HG03558 (cell line): ENCODE results near the gene ERN1.
"Not testable (repeated sequence)": the region's sequence is repeated elsewhere in the genome, so short reads cannot be mapped to it uniquely, and the experiment has no call there.

Experiments used
- ATAC-seq: cut with Tn5 transposase; IDR thresholded peaks from one replicate; pipeline ENCODE4 v1.9.1; 2021; ENCODE audit warnings: moderate number of reproducible peaks; ENCODE audit not compliant: unreplicated experiment; ENCODE audit errors: extremely low read depth

The ERN1 gene

GRCh38 chr17:64009571-64010402 lies 120.2 kb downstream of the ERN1 start:
- ATAC-seq: no peak

GRCh38 chr17:64008830-64009229 lies 121.1 kb downstream of the ERN1 start:
- ATAC-seq: no peak

GRCh38 chr17:64008346-64008745 lies 121.6 kb downstream of the ERN1 start:
- ATAC-seq: no peak

GRCh38 chr17:64007838-64008282 lies 122.1 kb downstream of the ERN1 start:
- no peak for ATAC-seq

- not testable (repeated sequence) for ATAC-seq
Measured at GRCh38 chr17:64007089-64007837, 122.7 kb downstream of the ERN1 start.

- ATAC-seq: no peak
Measured at GRCh38 chr17:64006361-64007088, 123.4 kb downstream of the ERN1 start.

GRCh38 chr17:64005734-64006167 lies 124.2 kb downstream of the ERN1 start:
- ATAC-seq: no peak

GRCh38 chr17:64004903-64005733 lies 124.8 kb downstream of the ERN1 start:
- no peak for ATAC-seq

- ATAC-seq: no peak
Measured at GRCh38 chr17:64004218-64004770, 125.7 kb downstream of the ERN1 start.

- ATAC-seq: no peak
Measured at GRCh38 chr17:64003526-64004121, 126.3 kb downstream of the ERN1 start.

GRCh38 chr17:64002658-64003525 lies 127.1 kb downstream of the ERN1 start:
- no peak for ATAC-seq

- no peak for ATAC-seq
Measured at GRCh38 chr17:64001763-64002529, 128.0 kb downstream of the ERN1 start.

- no peak for ATAC-seq
Measured at GRCh38 chr17:64001091-64001579, 128.8 kb downstream of the ERN1 start.

GRCh38 chr17:63999680-64000531 lies 130.0 kb downstream of the ERN1 start:
- no peak for ATAC-seq

- ATAC-seq: no peak
Measured at GRCh38 chr17:63998721-63999679, 130.9 kb downstream of the ERN1 start.
